Trophoblast cell (in vitro differentiated cells and primary cell): ENCODE measurements around the gene PLCB3.
A peak's percentile ranks its signal among the peaks of the same experiment; 100 is the strongest.

Experiments
- DNase-seq, 2 donors: peaks; one replicate each; pipeline ENCODE4 v3.0.0-alpha.2; 2016
- H2AFZ ChIP-seq: 2 replicates; pipeline ENCODE4 v1.6.1; 2013; ENCODE audit warnings: low read length, moderate library complexity, mild to moderate bottlenecking; ENCODE audit not compliant: insufficient read depth, poor library complexity
- H2AK5ac ChIP-seq: 2 replicates; pipeline ENCODE4 v1.6.1; 2013; ENCODE audit warnings: mild to moderate bottlenecking, low read length
- H2BK120ac ChIP-seq: 2 replicates; pipeline ENCODE4 v1.6.1; 2013; ENCODE audit warnings: low read length, mild to moderate bottlenecking, moderate library complexity; ENCODE audit not compliant: insufficient read depth, poor library complexity
- H2BK12ac ChIP-seq: 2 replicates; pipeline ENCODE4 v1.6.1; 2013; ENCODE audit warnings: mild to moderate bottlenecking, low read length, moderate library complexity
- H2BK5ac ChIP-seq: 2 replicates; pipeline ENCODE4 v1.6.1; 2013; ENCODE audit warnings: low read length, low read depth, moderate library complexity, mild to moderate bottlenecking; ENCODE audit not compliant: poor library complexity
- H3K14ac ChIP-seq: 2 replicates; pipeline ENCODE4 v1.6.1; 2013; ENCODE audit warnings: mild to moderate bottlenecking, low read length
- H3K18ac ChIP-seq: 2 replicates; pipeline ENCODE4 v1.6.1; 2013; ENCODE audit warnings: mild to moderate bottlenecking, low read length
- H3K23ac ChIP-seq: 2 replicates; pipeline ENCODE4 v1.6.1; 2013; ENCODE audit warnings: low read length
- H3K27ac ChIP-seq: 2 replicates; pipeline ENCODE4 v1.5.1; 2013; ENCODE audit warnings: low read depth, mild to moderate bottlenecking, inconsistent platforms, low read length, moderate library complexity
- H3K27me3 ChIP-seq: 2 replicates; pipeline ENCODE4 v1.6.1; 2013; ENCODE audit warnings: inconsistent platforms, mild to moderate bottlenecking, low read length, moderate library complexity; ENCODE audit not compliant: insufficient read depth
- H3K36me3 ChIP-seq, 2 experiments: 1 replicate in 1 of 2; 2 replicates in 1 of 2; pipeline ENCODE4 v1.6.1; 2013; ENCODE audit warnings: low read length in 2 of 2, mild to moderate bottlenecking in 2 of 2, moderate library complexity in 1 of 2; ENCODE audit not compliant: insufficient read depth in 2 of 2, control insufficient read depth in 1 of 2
- H3K4ac ChIP-seq: 2 replicates; pipeline ENCODE4 v1.6.1; 2013; ENCODE audit warnings: low read depth, mild to moderate bottlenecking, low read length, moderate library complexity
- H3K4me1 ChIP-seq, 2 experiments: 1 replicate in 1 of 2; 2 replicates in 1 of 2; pipeline ENCODE4 v1.6.1; 2013; ENCODE audit warnings: low read length in 2 of 2, mild to moderate bottlenecking in 2 of 2, moderate library complexity in 1 of 2; ENCODE audit not compliant: insufficient read depth in 2 of 2, control insufficient read depth in 1 of 2
- H3K4me2 ChIP-seq: 2 replicates; pipeline ENCODE4 v1.6.1; 2013; ENCODE audit warnings: inconsistent platforms, mild to moderate bottlenecking, low read length, moderate library complexity
- H3K4me3 ChIP-seq: 2 replicates; pipeline ENCODE4 v1.5.1; 2013; ENCODE audit warnings: mild to moderate bottlenecking, low read depth, low read length, inconsistent platforms
- H3K79me1 ChIP-seq: one replicate; pipeline ENCODE4 v1.6.1; 2013; ENCODE audit warnings: low read length
- H3K79me2 ChIP-seq: 2 replicates; pipeline ENCODE4 v1.6.1; 2013; ENCODE audit warnings: low read length, mild to moderate bottlenecking; ENCODE audit not compliant: control insufficient read depth, insufficient read depth, poor library complexity
- H3K9ac ChIP-seq: 2 replicates; pipeline ENCODE4 v1.6.1; 2013; ENCODE audit warnings: mild to moderate bottlenecking, low read length
- H3K9me3 ChIP-seq: 2 replicates; pipeline ENCODE4 v1.6.1; 2013; ENCODE audit warnings: low read depth, mild to moderate bottlenecking, control low read depth, inconsistent platforms, low read length; ENCODE audit not compliant: insufficient read depth
- H4K12ac ChIP-seq: 2 replicates; pipeline ENCODE4 v1.6.1; 2013; ENCODE audit warnings: low read depth, mild to moderate bottlenecking, low read length, moderate library complexity
- H4K8ac ChIP-seq: 2 replicates; pipeline ENCODE4 v1.6.1; 2013; ENCODE audit warnings: low read depth, mild to moderate bottlenecking, low read length, moderate library complexity
- H4K91ac ChIP-seq: one replicate; pipeline ENCODE4 v1.6.1; 2013; ENCODE audit warnings: low read depth, mild to moderate bottlenecking, low read length, moderate library complexity
- WGBS: extraction: QIAGEN DNeasy Blood & Tissue Kit; methylation state at CpG from one replicate; pipeline ENCODE4 v1.1.7; 2013; ENCODE audit warnings: missing lambda C conversion rate; ENCODE audit not compliant: insufficient read length, insufficient coverage; ENCODE audit errors: extremely low coverage; 5-methylcytosine and 5-hydroxymethylcytosine counted together

PLCB3 gene

GRCh38 chr11:64229744-64230170 is 21.6 kb upstream of the PLCB3 start:
- Histone ChIP-seq H3K9ac (peak overlapping the region; percentile 45), H3K4ac (no peak overlapping the region), H3K18ac (no peak overlapping the region), H4K12ac (peak overlapping the region; percentile 82), H2AFZ (no peak overlapping the region), H3K79me1 (peaks cover 25% of the 10 kb centered on the region), H2BK120ac (no peak overlapping the region), H3K79me2 (peaks cover 19% of the 10 kb centered on the region), H3K23ac (no peak overlapping the region), H2BK12ac (no peak overlapping the region), H3K14ac (peak overlapping the region; percentile 13), H3K4me1 (peaks cover 16 to 20% of the 10 kb centered on the region in 2 experiments), H2BK5ac (no peak overlapping the region), H4K8ac (peak overlapping the region; percentile 71), H3K36me3 (peaks cover 1 to 2% of the 10 kb centered on the region in 2 experiments), H2AK5ac (no peak overlapping the region), H3K27ac (peak overlapping the region; percentile 20), H4K91ac (peak overlapping the region; percentile 28), H3K27me3 (no peaks in the 10 kb centered on the region), H3K4me3 (peak overlapping the region; percentile 62), H3K9me3 (no peaks in the 10 kb centered on the region), H3K4me2 (peak overlapping the region; percentile 94)
- no CpG with 5 or more reads among the region's 13 CpGs for WGBS
- no peak for DNase-seq

- peak within 1 kb of the TSS; percentile 72 for H4K91ac ChIP-seq
- peak within 1 kb of the TSS; percentile 89 for H4K12ac ChIP-seq
- peak within 1 kb of the TSS; percentile 94 for H3K4me2 ChIP-seq
- peak within 1 kb of the TSS; percentile 65 for H2AFZ ChIP-seq
- peak within 1 kb of the TSS; percentile 65 for H2BK5ac ChIP-seq
- H3K4ac ChIP-seq: peak within 1 kb of the TSS; percentile 28
- peaks cover 0 to 2% of the 10 kb centered on the region in 2 experiments for H3K36me3 ChIP-seq
- no CpG with 5 or more reads among the region's 62 CpGs for WGBS
- H2AK5ac ChIP-seq: peak within 1 kb of the TSS; percentile 55
- peak within 1 kb of the TSS; percentile 88 for H3K4me3 ChIP-seq
- no peak within 1 kb of the TSS for H2BK12ac ChIP-seq
- peak within 1 kb of the TSS; percentile 68 for H3K27ac ChIP-seq
- H3K79me2 ChIP-seq: peaks cover 20% of the 10 kb centered on the region
- no peak within 1 kb of the TSS for H3K23ac ChIP-seq
- H3K79me1 ChIP-seq: peaks cover 23% of the 10 kb centered on the region
- H3K4me1 ChIP-seq: peaks cover 15 to 16% of the 10 kb centered on the region in 2 experiments
- peak within 1 kb of the TSS; percentile 74 for H2BK120ac ChIP-seq
- no peaks in the 10 kb centered on the region for H3K9me3 ChIP-seq
- peak within 1 kb of the TSS; percentile 50 for H3K18ac ChIP-seq
- DNase-seq: peak; percentile 90 to 93
- no peaks in the 10 kb centered on the region for H3K27me3 ChIP-seq
- H3K14ac ChIP-seq: peak within 1 kb of the TSS; percentile 87
- peak within 1 kb of the TSS; percentile 91 for H4K8ac ChIP-seq
- peak within 1 kb of the TSS; percentile 87 for H3K9ac ChIP-seq
Measured at GRCh38 chr11:64230171-64230984, 21.0 kb upstream of the PLCB3 start, which contains the start of gene DNAJC4. Gene DNAJC4 (plus strand): TSS chr11:64230548. CDS start chr11:64230855, 307 bp downstream.

- Histone ChIP-seq H3K18ac (peak overlapping the region; percentile 50), H2AK5ac (no peak overlapping the region), H3K23ac (no peak overlapping the region), H4K8ac (peak overlapping the region; percentile 91), H3K36me3 (peaks cover 0 to 2% of the 10 kb centered on the region in 2 experiments), H3K4me2 (peak overlapping the region; percentile 94), H3K27me3 (no peaks in the 10 kb centered on the region), H3K4ac (no peak overlapping the region), H2BK120ac (peak overlapping the region; percentile 74), H3K4me3 (peak overlapping the region; percentile 88), H3K14ac (peak overlapping the region; percentile 87), H2BK12ac (no peak overlapping the region), H3K9ac (peak overlapping the region; percentile 87), H3K79me2 (peaks cover 14% of the 10 kb centered on the region), H4K91ac (peak overlapping the region; percentile 72), H3K4me1 (peaks cover 12 to 13% of the 10 kb centered on the region in 2 experiments), H4K12ac (peak overlapping the region; percentile 89), H3K27ac (no peak overlapping the region), H3K79me1 (peaks cover 17% of the 10 kb centered on the region), H3K9me3 (no peaks in the 10 kb centered on the region), H2BK5ac (peak overlapping the region; percentile 65), H2AFZ (peak overlapping the region; percentile 65)
- DNase-seq: no peak
- WGBS: no CpG with 5 or more reads among the region's 8 CpGs
Measured at GRCh38 chr11:64230985-64231365, 20.4 kb upstream of the PLCB3 start.

GRCh38 chr11:64231546-64231945 is 19.8 kb upstream of the PLCB3 start:
- Histone ChIP-seq H2AK5ac (no peak overlapping the region), H3K18ac (no peak overlapping the region), H3K4ac (no peak overlapping the region), H2AFZ (no peak overlapping the region), H3K14ac (no peak overlapping the region), H3K9me3 (no peaks in the 10 kb centered on the region), H2BK12ac (no peak overlapping the region), H3K79me1 (peaks cover 13% of the 10 kb centered on the region), H3K4me2 (no peak overlapping the region), H3K4me3 (no peak overlapping the region), H4K12ac (no peak overlapping the region), H3K79me2 (peaks cover 10% of the 10 kb centered on the region), H3K4me1 (peaks cover 11% of the 10 kb centered on the region in 2 experiments), H2BK120ac (no peak overlapping the region), H4K91ac (no peak overlapping the region), H4K8ac (no peak overlapping the region), H2BK5ac (no peak overlapping the region), H3K9ac (no peak overlapping the region), H3K23ac (no peak overlapping the region), H3K27ac (no peak overlapping the region), H3K27me3 (no peaks in the 10 kb centered on the region), H3K36me3 (peaks cover 0 to 4% of the 10 kb centered on the region in 2 experiments)
- no CpG with 5 or more reads among the region's 7 CpGs for WGBS
- DNase-seq: no peak
